Osteoblast (primary cell): ENCODE measurements around the gene ME3. TPM values are rescaled to one million over a fixed set of nuclear protein-coding genes. Genes with fewer than 3 reads are reported as not detected.

ENCODE experiments used
- DNase-seq: peaks from one replicate; pipeline ENCODE4 v3.0.0; 2011; ENCODE audit warnings: low spot score, mixed read lengths; ENCODE audit not compliant: insufficient read length; ENCODE audit errors: missing footprints
- H2AFZ ChIP-seq: 2 replicates; pipeline ENCODE4 v1.6.0; 2011; ENCODE audit warnings: mild to moderate bottlenecking, low read length
- H3K27ac ChIP-seq: 2 replicates; pipeline ENCODE4 v1.5.1; 2011; ENCODE audit warnings: mild to moderate bottlenecking, low read depth, low read length, moderate library complexity
- H3K27me3 ChIP-seq: 2 replicates; pipeline ENCODE4 v1.6.0; 2012; ENCODE audit warnings: mild to moderate bottlenecking, control low read depth, inconsistent platforms, low read length, moderate library complexity; ENCODE audit not compliant: insufficient read depth
- H3K36me3 ChIP-seq: 2 replicates; pipeline ENCODE4 v1.5.1; 2011; ENCODE audit warnings: mild to moderate bottlenecking, low read length, control low read depth, moderate library complexity; ENCODE audit not compliant: insufficient read depth
- H3K4me1 ChIP-seq: 2 replicates; pipeline ENCODE4 v1.5.1; 2011; ENCODE audit warnings: mild to moderate bottlenecking, low read length, control low read depth, moderate library complexity; ENCODE audit not compliant: insufficient read depth
- H3K4me2 ChIP-seq: 2 replicates; pipeline ENCODE4 v1.6.0; 2011; ENCODE audit warnings: mild to moderate bottlenecking, low read length; ENCODE audit not compliant: insufficient read depth
- H3K4me3 ChIP-seq: fragments of 200-600 bp; sonication (generic); 3 replicates; pipeline ENCODE4 v1.5.1; 2012; ENCODE audit warnings: mild to moderate bottlenecking, low read length, inconsistent platforms; ENCODE audit not compliant: insufficient read depth
- H3K79me2 ChIP-seq: 2 replicates; pipeline ENCODE4 v1.6.0; 2012; ENCODE audit warnings: mild to moderate bottlenecking, low read length, control low read depth, inconsistent platforms; ENCODE audit not compliant: insufficient read depth
- H3K9me3 ChIP-seq: 2 replicates; pipeline ENCODE4 v1.5.1; 2011; ENCODE audit warnings: low read depth, low read length, control low read depth
- H4K20me1 ChIP-seq: 2 replicates; pipeline ENCODE4 v1.6.0; 2012; ENCODE audit warnings: mild to moderate bottlenecking, low read length, control low read depth; ENCODE audit not compliant: insufficient read depth
- total RNA-seq: library from RNA; depleted of rRNA; stranded (reverse); fragments of >200 nt; gene quantifications from 2 replicates; pipeline ENCODE4 v1.2.3, GENCODE V29; 2012
- TF ChIP-seq, protein P1 (sequence below): IDR thresholded peaks from 2 replicates; pipeline ENCODE4 v1.5.1; 2011; ENCODE audit warnings: mild to moderate bottlenecking, low read depth, low read length, moderate library complexity; ENCODE audit errors: extremely low read depth

Gene ME3
- total RNA-seq, 1 donor = 70.9 TPM

DNA sequence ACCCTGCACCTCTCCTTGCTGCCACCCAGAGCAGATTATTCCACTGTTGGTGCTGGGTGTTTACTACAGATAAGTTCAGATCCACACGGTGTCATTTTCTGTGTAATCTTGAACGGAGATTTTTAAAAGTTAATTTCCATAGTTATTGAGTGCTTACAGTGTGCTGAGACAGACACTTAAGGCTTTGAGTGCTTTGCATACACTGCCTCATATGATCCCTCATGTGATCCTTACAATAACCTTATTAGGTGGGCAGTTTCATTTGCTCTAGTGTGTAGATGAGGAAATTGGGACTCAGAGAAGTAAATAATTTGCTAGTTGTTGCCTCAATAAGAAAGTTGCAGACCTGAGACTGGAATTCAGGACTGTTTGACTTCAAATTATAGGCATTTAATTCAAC, 32.3 kb upstream of the ME3 start:
- Histone ChIP-seq H3K4me2 (no peak overlapping the region), H3K79me2 (no peaks in the 10 kb centered on the region), H3K27me3 (no peaks in the 10 kb centered on the region), H3K9me3 (no peaks in the 10 kb centered on the region), H3K4me3 (no peak overlapping the region), H2AFZ (no peak overlapping the region), H3K36me3 (no peaks in the 10 kb centered on the region), H4K20me1 (no peaks in the 10 kb centered on the region), H3K4me1 (no peaks in the 10 kb centered on the region), H3K27ac (no peak overlapping the region)
- TF ChIP-seq, protein P1, sequence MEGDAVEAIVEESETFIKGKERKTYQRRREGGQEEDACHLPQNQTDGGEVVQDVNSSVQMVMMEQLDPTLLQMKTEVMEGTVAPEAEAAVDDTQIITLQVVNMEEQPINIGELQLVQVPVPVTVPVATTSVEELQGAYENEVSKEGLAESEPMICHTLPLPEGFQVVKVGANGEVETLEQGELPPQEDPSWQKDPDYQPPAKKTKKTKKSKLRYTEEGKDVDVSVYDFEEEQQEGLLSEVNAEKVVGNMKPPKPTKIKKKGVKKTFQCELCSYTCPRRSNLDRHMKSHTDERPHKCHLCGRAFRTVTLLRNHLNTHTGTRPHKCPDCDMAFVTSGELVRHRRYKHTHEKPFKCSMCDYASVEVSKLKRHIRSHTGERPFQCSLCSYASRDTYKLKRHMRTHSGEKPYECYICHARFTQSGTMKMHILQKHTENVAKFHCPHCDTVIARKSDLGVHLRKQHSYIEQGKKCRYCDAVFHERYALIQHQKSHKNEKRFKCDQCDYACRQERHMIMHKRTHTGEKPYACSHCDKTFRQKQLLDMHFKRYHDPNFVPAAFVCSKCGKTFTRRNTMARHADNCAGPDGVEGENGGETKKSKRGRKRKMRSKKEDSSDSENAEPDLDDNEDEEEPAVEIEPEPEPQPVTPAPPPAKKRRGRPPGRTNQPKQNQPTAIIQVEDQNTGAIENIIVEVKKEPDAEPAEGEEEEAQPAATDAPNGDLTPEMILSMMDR = no peak
- DNase-seq = no peak

DNA sequence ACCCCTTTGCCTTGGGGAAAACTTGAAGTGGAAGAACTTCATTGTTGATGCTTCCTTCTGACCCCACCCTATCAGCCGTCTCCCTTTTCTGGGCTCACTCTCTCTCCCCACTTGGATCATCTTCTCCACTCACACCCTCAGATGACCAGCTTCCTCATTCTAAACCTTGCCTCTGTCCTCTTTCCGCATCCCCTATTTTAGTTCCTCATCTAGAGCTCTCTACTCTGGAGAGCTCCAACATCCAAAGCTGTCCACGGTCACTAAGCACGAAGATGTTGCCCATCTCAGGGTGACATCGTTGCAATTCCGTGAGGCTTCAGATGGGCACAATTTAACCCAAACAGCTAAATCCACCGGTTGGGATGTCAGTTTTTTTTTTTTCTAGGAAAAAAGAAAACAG, 31.6 kb upstream of the ME3 start:
- DNase-seq = no peak
- H3K9me3 ChIP-seq = no peaks in the 10 kb centered on the region
- H3K4me3 ChIP-seq = no peak overlapping the region
- H4K20me1 ChIP-seq = no peaks in the 10 kb centered on the region
- TF ChIP-seq, protein P1 = no peak
- no peaks in the 10 kb centered on the region for H3K36me3 ChIP-seq
- H3K4me2 ChIP-seq = no peak overlapping the region
- H3K27me3 ChIP-seq = no peaks in the 10 kb centered on the region
- H2AFZ ChIP-seq = no peak overlapping the region
- H3K4me1 ChIP-seq = peaks cover 6% of the 10 kb centered on the region
- H3K79me2 ChIP-seq = no peaks in the 10 kb centered on the region
- H3K27ac ChIP-seq = no peak overlapping the region

DNA sequence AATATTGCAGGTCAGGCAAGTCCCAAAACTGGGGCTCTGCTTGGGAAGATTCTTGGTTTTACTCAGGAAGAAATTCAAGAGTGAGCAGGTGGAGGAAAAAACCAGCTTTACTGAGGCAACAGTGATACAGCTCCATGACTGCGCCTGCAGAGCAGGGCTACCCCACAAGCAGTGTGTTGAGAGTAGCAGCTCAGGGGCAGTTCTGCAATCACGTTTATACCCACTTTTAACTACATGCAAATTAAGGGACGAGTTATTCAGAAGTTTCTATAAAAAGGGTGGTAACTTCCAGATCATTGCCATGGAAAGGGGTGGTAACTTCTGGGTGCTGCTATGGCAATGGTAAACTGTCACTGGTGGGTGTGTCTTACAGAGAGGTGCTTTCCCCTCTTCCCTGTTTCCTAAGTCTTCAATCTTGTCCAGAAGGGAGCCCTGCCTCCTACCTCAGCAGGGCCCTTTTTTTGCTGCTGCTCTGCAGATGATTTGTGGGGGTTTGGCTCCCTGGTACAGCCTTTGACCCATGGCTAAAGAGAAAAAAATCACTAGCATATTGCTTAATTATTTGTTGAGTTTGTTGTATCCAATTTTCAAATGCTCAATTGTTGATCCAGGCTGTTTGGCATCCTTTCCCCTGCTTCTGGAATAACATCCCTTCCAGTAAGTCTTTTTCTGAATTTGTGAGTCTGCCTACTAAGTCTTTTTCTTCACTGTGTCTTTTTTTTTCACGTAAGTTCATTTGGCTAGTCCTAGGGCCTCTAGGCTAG, 30.0 kb upstream of the ME3 start:
- H3K79me2 ChIP-seq = no peaks in the 10 kb centered on the region
- no peak overlapping the region for H3K4me3 ChIP-seq
- H4K20me1 ChIP-seq = no peaks in the 10 kb centered on the region
- no peaks in the 10 kb centered on the region for H3K36me3 ChIP-seq
- H3K27ac ChIP-seq = no peak overlapping the region
- H3K9me3 ChIP-seq = no peaks in the 10 kb centered on the region
- TF ChIP-seq, protein P1 = no peak
- H3K27me3 ChIP-seq = no peaks in the 10 kb centered on the region
- no peak overlapping the region for H3K4me2 ChIP-seq
- peaks cover 11% of the 10 kb centered on the region for H3K4me1 ChIP-seq
- no peak overlapping the region for H2AFZ ChIP-seq
- DNase-seq = no peak

DNA sequence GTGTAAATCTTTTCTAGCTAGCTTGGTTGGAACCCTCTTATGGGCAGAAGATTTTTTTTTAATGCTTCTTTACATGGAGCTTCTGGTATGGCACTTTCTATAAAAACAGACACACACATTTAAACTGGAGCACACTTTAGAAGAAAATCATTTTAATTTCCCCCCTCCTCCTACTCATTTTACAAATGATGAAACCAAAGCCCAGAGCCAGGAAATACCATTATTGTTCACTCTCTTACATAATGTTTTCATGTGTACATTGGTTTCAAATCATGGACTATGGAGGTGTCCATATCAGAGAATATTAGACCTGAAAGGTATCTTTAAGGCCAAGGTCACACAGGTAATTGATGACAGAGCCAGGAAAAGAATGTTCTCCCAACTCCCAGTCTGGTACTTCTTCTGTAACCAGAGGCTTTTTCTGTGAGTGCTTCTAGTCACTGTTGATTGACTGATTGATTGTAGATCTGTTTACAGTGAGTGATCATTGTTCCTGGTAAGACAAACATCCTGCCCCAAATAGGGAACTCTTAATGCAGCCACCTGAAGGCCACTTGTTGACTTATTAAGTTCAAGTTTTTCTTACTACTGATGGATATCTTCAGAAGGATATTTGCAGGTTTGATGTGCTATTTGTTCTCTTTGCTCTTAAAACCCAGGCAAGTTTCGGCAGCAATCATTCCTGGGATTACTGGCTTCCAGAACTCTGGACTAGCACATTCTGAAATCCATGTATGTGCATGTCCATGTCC, 26.8 kb upstream of the ME3 start:
- H4K20me1 ChIP-seq = no peaks in the 10 kb centered on the region
- DNase-seq = no peak
- TF ChIP-seq, protein P1 = no peak
- H3K4me3 ChIP-seq = no peak overlapping the region
- H3K79me2 ChIP-seq = no peaks in the 10 kb centered on the region
- no peak overlapping the region for H3K4me2 ChIP-seq
- H2AFZ ChIP-seq = no peak overlapping the region
- H3K27me3 ChIP-seq = no peaks in the 10 kb centered on the region
- no peaks in the 10 kb centered on the region for H3K9me3 ChIP-seq
- H3K27ac ChIP-seq = no peak overlapping the region
- H3K36me3 ChIP-seq = no peaks in the 10 kb centered on the region
- H3K4me1 ChIP-seq = peaks cover 30% of the 10 kb centered on the region
